ENCODE results near the gene SLC44A3.

DNA sequence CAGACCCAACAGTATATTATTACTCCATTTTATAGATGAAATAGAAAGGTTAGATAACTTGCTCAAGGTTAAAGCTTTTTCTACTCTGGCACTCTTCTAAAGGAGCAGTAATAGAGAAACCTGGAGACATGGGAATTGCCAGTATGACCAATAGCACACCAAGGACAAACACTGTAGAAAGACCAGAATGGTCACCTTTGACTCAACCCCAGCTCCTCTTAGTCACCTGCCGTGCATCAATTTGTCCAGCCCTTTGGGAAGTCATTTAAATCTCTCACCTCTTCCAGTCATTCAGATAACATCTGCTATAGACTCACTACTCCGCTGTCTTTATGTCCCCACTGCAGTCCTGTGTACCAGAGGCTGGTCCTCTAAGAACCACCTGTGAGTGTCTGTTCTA lies 23.9 kb upstream of the SLC44A3 start:
- TF ChIP-seq, protein P1, sequence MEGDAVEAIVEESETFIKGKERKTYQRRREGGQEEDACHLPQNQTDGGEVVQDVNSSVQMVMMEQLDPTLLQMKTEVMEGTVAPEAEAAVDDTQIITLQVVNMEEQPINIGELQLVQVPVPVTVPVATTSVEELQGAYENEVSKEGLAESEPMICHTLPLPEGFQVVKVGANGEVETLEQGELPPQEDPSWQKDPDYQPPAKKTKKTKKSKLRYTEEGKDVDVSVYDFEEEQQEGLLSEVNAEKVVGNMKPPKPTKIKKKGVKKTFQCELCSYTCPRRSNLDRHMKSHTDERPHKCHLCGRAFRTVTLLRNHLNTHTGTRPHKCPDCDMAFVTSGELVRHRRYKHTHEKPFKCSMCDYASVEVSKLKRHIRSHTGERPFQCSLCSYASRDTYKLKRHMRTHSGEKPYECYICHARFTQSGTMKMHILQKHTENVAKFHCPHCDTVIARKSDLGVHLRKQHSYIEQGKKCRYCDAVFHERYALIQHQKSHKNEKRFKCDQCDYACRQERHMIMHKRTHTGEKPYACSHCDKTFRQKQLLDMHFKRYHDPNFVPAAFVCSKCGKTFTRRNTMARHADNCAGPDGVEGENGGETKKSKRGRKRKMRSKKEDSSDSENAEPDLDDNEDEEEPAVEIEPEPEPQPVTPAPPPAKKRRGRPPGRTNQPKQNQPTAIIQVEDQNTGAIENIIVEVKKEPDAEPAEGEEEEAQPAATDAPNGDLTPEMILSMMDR (IDR thresholded peaks at IDR 0.05), result no peak
- no peak for TF ChIP-seq POLR2A (IDR thresholded peaks at IDR 0.05)

All from adrenal gland (tissue), 5 donors.